Lung (tissue), 12 donors: Measurements from ENCODE around the gene BRCC3. TPM values are rescaled to one million over a fixed set of nuclear protein-coding genes. Genes with fewer than 3 reads are reported as not detected.
A peak's percentile ranks its signal among the peaks of the same experiment; 100 is the strongest.

Source experiments
- ATAC-seq: fragments of 200-7000 bp; cut with Tn5 transposase; one replicate; pipeline ENCODE4 v1.9.1; 2020; ENCODE audit warnings: moderate number of reproducible peaks; ENCODE audit not compliant: insufficient read depth, low FRiP score
- DNase-seq, 3 donors: peaks; one replicate each; pipeline ENCODE4 v3.0.0-alpha.2; 2013 to 2017
- H3K27ac ChIP-seq, 2 donors: one replicate each; pipeline ENCODE4 v1.5.1; 2013; ENCODE audit warnings: mild to moderate bottlenecking in 2 of 2, moderate library complexity in 2 of 2, control low read depth in 1 of 2, inconsistent platforms in 1 of 2, low read depth in 1 of 2, low read length in 1 of 2
- H3K27me3 ChIP-seq, 3 donors: one replicate each; pipeline ENCODE4 v1.5.1; 2013; ENCODE audit warnings: low read length in 2 of 3; ENCODE audit not compliant: control insufficient read depth in 3 of 3, insufficient read depth in 3 of 3
- H3K36me3 ChIP-seq, 4 donors: one replicate each; pipeline ENCODE4 v1.5.1; 2013; ENCODE audit warnings: low read length in 4 of 4, mild to moderate bottlenecking in 1 of 4, moderate library complexity in 1 of 4; ENCODE audit not compliant: control insufficient read depth in 4 of 4, insufficient read depth in 4 of 4
- H3K4me1 ChIP-seq, 5 donors: one replicate each; pipeline ENCODE4 v1.5.1; 2013; ENCODE audit warnings: low read length in 5 of 5, mild to moderate bottlenecking in 2 of 5, moderate library complexity in 1 of 5; ENCODE audit not compliant: control insufficient read depth in 5 of 5, insufficient read depth in 5 of 5
- H3K4me3 ChIP-seq: one replicate; pipeline ENCODE4 v1.5.1; 2013; ENCODE audit warnings: mild to moderate bottlenecking, control low read depth, moderate library complexity
- H3K9ac ChIP-seq, 2 donors: one replicate each; pipeline ENCODE4 v1.5.1; 2013; ENCODE audit warnings: low read length in 2 of 2, control low read depth in 1 of 2; ENCODE audit not compliant: insufficient read depth in 1 of 2
- H3K9me3 ChIP-seq, 4 donors: one replicate each; pipeline ENCODE4 v1.5.1; 2013; ENCODE audit warnings: low read length in 3 of 4, mild to moderate bottlenecking in 1 of 4, moderate library complexity in 1 of 4; ENCODE audit not compliant: control insufficient read depth in 4 of 4, insufficient read depth in 3 of 4
- WGBS, 2 donors: extraction: QIAGEN DNeasy Blood & Tissue Kit; methylation state at CpG; one replicate each; pipeline ENCODE4 v1.1.7; 2013; 5-methylcytosine and 5-hydroxymethylcytosine counted together
- polyA plus RNA-seq, 2 donors: library from polyadenylated mRNA; stranded (reverse); fragments of 200-250 nt; gene quantifications; one replicate each; pipeline ENCODE4 v1.2.1, GENCODE V29; 2013
- total RNA-seq, 2 donors: library from RNA; depleted of rRNA in 1 of 2; stranded (reverse); fragments of >200 nt in 1 of 2; gene quantifications; one replicate each; pipeline ENCODE4 v1.2.1, GENCODE V29; 2014 to 2021
- TF ChIP-seq, protein P1 (sequence below): IDR thresholded peaks from 2 replicates; pipeline ENCODE4 v1.5.1; 2012; ENCODE audit warnings: mild to moderate bottlenecking; ENCODE audit errors: control extremely low read depth, extremely low read depth
- donor health status: control.
- donor health status: control.
- donor health status: Bipolar disorder and iron deficiency.
- donor health status: healthy.
- donor health status: DM: yes; HTN: yes; CAD: no.

Gene BRCC3
- total and polyA plus RNA-seq, 4 donors, result 7.9 to 17.9 (median 13.4) TPM

GRCh38 chrX:155046129-155046810 lies 25.0 kb upstream of the BRCC3 start:
- DNase-seq, result no peak
- Histone ChIP-seq H3K36me3 (peaks cover 0 to 4% (median 3%) of the 10 kb centered on the region in 4 donors), H3K4me1 (peaks cover 0 to 14% (median 0%) of the 10 kb centered on the region in 5 donors), H3K9me3 (no peaks in the 10 kb centered on the region), H3K4me3 (no peak overlapping the region), H3K9ac (no peak overlapping the region), H3K27me3 (no peaks in the 10 kb centered on the region), H3K27ac (no peak overlapping the region)
- TF ChIP-seq, protein P1, sequence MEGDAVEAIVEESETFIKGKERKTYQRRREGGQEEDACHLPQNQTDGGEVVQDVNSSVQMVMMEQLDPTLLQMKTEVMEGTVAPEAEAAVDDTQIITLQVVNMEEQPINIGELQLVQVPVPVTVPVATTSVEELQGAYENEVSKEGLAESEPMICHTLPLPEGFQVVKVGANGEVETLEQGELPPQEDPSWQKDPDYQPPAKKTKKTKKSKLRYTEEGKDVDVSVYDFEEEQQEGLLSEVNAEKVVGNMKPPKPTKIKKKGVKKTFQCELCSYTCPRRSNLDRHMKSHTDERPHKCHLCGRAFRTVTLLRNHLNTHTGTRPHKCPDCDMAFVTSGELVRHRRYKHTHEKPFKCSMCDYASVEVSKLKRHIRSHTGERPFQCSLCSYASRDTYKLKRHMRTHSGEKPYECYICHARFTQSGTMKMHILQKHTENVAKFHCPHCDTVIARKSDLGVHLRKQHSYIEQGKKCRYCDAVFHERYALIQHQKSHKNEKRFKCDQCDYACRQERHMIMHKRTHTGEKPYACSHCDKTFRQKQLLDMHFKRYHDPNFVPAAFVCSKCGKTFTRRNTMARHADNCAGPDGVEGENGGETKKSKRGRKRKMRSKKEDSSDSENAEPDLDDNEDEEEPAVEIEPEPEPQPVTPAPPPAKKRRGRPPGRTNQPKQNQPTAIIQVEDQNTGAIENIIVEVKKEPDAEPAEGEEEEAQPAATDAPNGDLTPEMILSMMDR, result no peak
- 75 to 91% methylated on average over 6 of the region's 6 CpGs for WGBS, 2 donors
- ATAC-seq, result no peak

GRCh38 chrX:155046811-155047528 lies 24.3 kb upstream of the BRCC3 start:
- TF ChIP-seq, protein P1, result no peak
- DNase-seq (no peak), ATAC-seq (no peak)
- H3K27ac ChIP-seq, result no peak overlapping the region
- no peak overlapping the region for H3K4me3 ChIP-seq
- no peaks in the 10 kb centered on the region for H3K27me3 ChIP-seq
- WGBS, 2 donors, result 64 to 82% methylated on average over 5 of the region's 5 CpGs
- peaks cover 0 to 9% (median 4%) of the 10 kb centered on the region in 4 donors for H3K36me3 ChIP-seq
- H3K9me3 ChIP-seq, result no peaks in the 10 kb centered on the region
- no peak overlapping the region for H3K9ac ChIP-seq
- peaks cover 0 to 14% (median 0%) of the 10 kb centered on the region in 5 donors for H3K4me1 ChIP-seq

DNA sequence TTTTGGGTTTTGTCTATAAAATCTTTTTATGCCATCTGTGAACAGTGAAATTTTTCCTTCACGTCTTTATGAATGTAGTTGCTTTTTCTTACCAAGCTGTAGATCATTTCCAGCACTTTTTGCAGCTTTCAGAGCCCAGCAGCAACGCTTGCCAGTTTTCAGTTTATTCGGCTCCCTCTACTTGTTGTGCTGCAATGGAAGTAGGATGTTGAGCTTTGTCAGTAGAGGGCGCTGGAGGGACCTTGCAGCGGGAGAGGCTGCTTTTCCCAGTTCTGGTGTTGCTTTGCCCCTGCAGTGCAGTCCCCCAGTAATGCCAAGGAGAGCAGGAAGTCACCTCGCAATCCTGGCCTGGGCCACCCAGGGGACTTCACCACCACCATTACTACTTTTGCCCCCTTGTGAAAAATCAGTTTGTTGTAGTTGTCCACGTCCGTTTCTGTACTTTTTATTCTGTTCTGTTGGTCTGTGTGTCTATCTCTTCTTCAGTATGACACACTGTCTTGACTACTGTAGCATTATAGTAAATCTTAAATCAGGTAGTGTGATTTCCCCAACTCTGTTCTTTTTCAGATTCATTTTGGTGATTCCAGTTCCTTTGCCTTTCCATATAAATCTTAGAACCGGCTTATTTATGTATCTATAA lies 22.2 kb upstream of the BRCC3 start:
- Histone ChIP-seq H3K4me3 (no peak overlapping the region), H3K9me3 (no peaks in the 10 kb centered on the region), H3K36me3 (peaks cover 0 to 12% (median 4%) of the 10 kb centered on the region in 4 donors), H3K4me1 (peaks cover 0 to 11% (median 0%) of the 10 kb centered on the region in 5 donors), H3K9ac (no peak overlapping the region), H3K27ac (no peak overlapping the region), H3K27me3 (no peaks in the 10 kb centered on the region)
- TF ChIP-seq, protein P1, result peak; percentile 17
- no peak for ATAC-seq
- 42 to 58% methylated on average over 9 of the region's 9 CpGs for WGBS, 2 donors
- peak; percentile 45 to 74 (median 67) for DNase-seq
